Limb (tissue), 2 donors: ENCODE data around the gene DSCAM.
A peak's percentile ranks its signal among the peaks of the same experiment; 100 is the strongest.

ENCODE experiments used
- DNase-seq, 2 donors: peaks; one replicate each; pipeline ENCODE4 v3.0.0-alpha.2; 2016; ENCODE audit errors: extremely low spot score in 2 of 2

Gene DSCAM

DNA sequence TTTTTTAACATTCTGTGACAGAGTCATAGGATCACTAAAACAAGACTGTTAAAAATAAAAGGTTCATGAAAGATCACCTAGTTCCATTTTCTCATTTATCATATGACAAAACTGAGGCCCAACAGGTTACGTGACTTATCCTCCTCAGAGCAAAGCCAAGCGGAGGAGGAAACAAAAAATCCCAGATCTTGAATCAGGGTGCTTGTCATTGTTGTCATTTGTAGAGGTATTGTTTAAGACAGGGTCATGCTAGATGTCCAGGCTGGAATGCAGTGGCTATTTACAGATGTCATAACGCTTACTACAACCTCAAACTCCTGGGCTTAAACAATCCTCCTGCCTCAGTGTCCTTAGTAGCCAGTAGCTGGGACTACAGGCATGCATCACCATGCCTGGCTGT, 293.2 kb downstream of the DSCAM start:
- DNase-seq = no peak

DNA sequence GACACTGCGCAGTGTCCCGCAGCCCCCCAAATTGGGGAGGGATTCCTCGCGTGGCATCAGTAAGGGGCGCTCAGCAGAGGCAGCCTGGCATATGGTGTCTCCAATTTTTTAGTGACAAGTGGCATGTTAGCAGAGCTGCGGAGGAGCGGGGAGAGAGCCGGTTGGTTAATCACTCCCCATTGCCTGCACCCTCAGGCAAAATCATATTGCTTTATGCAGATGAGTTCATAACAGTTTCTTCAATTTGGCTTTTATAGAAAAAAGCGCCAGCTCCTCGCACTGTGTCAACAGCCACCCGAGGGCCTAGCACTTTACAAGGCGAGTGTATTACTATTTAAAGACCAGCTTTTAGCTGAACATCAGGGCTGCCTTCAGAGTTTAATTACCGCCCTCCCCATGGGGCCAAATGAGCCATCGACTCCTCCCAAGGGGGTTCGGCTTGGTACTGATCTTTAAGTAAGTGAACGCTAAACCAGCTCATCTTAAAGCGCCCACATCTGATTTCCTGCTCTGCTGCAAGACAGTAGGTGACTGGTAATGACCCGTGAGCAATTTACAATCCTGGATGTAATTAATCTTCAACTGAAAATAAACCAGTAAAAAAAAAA, 298.9 kb downstream of the DSCAM start:
- peak in 1 of 2 donors; percentile 38 for DNase-seq

DNA sequence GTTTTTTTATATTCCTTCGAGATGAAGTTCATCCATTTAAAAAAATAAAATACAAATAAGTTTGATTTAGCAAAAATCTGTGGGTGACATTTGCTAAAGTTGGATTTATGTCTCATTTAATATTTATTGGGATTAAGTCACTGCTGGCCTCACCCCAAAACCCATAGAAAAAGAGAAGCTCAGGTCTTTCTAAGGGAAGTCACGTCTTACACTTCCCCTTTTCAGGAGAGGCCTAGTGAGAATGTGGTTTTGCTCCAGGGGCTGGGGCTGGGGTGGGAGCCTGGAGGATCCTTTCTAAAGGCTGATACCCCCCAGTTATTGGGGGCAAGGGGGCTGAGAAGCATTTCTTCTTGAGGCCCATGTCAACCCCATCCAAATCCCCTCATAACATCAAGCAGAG, 300.3 kb downstream of the DSCAM start:
- no peak for DNase-seq

DNA sequence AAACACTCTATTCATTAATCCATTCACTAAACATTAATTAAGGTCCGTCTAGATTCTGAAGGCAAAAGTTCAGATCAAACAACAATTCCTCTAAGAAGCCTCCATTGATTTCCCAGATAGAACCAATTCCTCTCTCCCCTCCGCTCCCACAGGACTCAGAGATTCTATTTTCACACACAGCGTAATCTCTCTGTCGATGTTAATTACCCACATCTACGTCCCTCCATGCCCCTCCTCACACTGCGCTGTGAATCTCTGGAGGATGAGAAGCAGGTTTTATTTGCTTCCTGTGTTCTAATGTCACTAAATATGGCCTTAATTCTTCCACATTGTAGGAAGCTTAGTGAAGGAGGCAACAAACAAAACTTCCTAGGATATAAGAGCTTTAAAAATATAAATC, 306.7 kb downstream of the DSCAM start:
- DNase-seq = no peak

DNA sequence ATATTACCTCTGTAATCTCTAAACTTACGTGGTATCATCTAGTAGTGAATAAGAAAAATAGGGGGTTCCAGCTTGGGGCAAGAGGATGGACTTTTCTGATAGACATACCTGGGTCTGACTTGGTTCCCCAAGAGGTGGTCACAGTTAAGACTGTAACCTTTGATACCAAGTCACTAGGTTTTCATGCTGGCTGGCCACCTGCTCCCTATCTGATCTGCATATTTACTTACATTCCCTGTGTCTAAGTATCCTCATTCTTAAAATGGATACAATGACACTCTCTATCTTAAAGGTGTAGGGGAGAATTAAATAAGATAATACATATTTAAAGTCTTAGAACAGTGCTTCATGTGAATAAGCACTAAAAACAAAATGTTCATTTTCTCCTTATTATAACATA, 312.1 kb downstream of the DSCAM start:
- no peak for DNase-seq

DNA sequence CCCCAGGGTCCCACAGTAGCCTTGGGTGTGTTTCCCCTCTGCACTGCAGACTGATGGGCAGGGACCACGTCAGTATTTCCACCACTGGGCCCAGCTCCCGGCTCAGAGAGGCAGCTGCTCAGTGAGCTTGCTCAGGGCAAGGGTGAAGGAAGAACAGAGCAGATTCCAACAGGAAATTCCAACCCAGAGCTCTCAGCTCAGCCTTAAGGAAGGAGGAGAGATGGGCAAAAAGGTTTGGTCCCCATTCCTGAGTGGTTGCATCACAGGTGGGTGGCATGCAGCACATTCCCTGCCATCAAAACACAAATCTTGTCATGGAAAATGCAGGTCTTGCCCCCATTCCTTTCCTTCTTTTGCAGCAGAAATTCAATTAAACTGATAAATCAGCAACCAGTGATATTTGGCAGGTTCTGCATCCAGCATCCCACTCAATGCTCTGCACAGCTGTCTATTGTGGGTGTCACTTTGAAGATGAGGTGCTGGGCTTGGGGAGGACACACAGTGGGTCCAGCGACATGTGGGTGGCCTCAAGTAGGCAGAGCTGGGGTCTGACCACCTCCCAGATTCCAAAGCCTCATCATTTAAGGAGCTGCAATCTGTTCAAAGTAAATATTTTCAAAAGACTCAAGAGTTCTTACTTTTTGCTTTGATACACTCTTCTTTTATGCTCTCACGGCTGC, 315.4 kb downstream of the DSCAM start:
- DNase-seq = no peak

DNA sequence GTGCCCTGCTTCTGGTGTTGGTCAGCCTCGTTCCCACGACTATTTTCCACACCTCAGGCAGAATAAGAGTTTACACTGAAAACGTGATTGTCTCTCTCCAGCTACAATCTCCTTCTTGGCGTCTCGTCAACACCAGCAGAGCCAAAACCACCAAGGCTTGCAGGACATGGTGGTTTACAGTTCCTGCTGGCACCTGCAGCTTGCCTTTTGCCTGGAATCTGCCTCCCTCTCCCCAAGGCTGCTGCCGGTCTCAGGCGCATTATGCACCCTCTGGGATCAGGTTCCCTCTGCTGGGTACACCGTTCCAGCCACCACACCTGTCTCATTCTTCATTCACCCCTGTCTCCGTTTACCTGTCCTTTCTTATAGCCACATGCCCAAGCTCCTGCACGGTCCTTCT, 315.9 kb downstream of the DSCAM start:
- DNase-seq = no peak

DNA sequence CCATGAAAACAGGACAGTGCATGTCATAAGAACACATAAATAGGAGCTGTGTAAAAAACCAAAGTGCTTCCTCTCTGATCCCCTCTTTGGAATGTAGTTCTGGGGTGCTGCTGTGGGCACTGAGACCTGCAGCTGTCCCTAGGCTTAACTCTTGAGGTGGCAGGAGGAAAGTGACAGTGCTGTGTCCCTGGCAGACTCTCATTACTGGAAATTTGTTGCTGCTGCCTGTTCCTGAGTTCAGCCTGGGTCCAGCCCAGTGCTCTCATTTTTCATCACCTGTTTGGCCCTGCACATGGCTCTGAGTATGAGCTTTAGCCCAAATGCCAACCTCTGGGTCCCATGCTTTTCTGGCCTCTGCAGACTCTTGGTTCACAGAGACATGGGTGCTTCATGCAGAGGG, 329.3 kb downstream of the DSCAM start:
- no peak for DNase-seq

DNA sequence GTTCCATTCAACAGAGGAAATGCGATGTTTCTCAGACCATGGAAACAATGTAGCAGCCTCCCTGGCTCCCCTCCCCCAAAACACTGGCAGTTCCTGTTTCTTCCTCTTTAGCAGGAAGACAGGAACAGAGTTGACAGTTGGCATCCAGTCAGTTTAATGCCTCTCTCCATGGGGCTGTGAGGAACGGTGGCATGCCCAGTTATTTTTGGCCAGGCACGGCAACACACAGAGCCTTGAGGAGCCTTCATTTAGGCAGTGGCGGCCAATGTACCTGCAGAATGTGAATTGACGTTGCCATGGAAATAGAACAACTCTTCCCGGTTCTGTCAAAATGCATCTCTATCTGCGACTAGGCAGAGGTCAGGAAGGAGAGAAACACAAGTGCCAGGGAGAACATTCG, 330.6 kb downstream of the DSCAM start:
- DNase-seq = no peak

DNA sequence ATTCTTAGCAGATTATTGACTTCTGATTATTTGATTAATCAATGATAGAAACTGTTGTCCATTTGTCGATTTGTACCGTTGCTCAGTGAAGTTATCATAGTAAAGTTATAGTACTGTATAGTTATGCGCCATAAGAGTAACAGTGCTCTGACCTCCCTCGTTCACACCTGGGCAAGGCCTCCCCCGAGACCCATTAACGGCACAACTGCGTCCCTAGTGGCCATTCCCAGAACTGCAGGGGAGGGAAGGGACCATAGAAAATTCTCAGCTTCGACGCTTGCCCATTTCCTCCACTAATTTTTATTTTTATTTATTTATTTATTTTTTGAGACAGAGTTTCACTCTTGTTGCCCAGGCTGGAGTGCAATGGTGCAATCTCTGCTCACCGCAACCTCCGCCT, 334.4 kb downstream of the DSCAM start:
- no peak for DNase-seq

DNA sequence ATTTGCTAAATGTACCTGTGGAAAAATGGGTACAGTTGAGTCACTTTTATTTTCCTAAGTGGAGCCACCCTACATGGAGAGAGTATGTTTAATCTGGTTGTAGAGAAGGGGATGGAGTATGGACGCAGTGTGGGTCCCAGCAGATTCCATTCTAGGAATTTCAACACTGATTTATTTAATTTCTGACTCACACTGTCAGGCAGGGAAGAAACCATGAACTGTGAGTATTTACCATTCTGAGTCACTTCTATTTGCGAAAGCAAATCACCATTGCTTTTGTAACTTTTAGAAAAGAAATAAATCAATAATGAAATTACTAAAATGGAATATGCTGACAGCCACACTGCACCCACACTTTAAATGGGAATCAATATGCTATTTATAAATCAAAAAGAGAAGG, 339.0 kb downstream of the DSCAM start:
- DNase-seq = no peak

DNA sequence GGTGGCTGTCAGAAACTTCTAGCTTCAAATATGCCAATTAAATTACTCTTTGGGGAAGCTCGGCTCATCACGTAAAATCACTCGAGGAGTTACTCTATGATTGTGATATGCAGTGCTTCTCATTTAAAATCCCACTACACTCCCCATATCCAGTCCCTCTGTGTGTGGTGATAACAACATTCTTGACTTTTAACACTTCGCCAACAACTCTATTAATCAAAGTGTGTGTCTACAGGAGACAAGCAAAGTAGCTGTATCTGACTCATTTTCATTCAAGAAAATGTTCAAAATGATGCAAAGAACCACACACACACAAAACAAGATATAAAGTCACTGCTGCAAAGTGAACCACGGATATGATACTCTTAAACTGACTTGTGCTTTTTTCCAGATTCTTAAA, 341.3 kb downstream of the DSCAM start:
- no peak for DNase-seq

DNA sequence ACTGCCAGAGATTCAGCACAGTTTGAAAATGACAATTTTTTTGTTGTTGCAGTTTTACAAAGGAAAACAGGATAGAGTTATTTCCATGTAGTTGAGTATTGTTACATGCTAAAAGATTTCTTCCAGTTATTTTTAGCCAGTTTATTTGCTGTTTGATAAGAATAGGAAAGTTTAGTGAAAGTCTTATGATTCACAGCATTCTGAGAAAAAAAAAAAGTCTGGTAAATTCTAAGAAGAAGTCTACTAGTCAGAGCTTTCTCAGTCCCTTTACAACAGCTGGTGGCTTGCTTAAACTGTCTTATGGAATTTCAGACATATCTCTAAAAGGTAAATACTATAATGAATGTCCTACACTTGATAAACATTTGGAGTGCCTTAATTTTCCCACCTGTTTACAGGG, 341.7 kb downstream of the DSCAM start:
- DNase-seq = no peak

DNA sequence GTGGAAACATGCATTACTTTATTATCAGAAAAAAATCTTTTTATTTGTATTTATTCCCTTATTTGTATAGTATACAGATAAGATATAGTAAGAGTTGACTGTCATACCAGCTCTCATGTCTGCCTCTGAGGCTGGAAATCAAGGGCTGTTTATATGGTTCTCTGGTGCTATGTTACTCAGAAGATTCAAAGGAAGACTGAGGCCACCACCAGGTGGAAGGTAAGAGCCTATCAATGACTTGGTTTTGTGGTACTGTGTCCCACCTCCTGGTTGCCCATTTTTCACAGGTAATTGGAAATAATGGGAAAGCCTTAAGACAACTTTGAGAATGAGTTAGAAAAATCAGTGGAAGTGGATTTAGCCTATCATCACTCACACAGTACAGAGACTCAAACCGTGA, 342.1 kb downstream of the DSCAM start:
- DNase-seq = no peak

DNA sequence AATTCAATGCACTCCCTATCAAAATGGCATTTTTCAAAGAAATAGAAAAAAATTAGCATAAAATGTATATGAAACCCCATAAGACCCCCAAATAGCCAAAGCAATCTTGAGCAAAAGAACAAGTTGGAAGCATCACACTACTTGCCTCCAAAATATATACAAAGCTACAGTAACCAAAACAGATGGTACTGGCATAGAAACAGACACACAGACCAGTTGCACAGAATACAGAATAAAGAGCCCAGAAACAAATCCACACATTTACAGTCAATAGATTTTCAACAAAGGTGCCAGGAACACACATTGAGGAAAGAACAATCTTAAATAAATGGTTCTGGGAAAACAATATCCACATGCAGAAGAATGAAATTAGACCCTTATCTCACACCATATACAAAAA, 350.8 kb downstream of the DSCAM start:
- no peak for DNase-seq

DNA sequence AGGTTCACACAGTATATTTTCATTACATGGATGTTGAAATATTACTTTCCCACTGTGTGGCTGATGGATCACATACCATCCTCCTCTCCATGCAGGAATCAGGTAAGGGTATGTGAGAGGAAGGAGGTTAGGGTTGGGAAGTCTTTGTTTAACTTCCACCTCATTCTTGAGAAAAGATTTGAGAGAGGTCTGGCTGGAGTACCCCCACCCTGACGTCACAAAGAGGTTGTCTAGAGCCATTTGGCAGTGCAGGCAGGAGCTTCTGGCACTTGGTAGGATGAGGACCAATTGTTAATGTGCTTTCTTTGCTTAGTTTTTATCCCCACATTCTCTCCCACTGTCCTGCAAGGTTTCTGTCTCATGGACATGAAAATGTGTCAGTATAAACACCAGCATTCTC, 356.6 kb downstream of the DSCAM start:
- DNase-seq = no peak

DNA sequence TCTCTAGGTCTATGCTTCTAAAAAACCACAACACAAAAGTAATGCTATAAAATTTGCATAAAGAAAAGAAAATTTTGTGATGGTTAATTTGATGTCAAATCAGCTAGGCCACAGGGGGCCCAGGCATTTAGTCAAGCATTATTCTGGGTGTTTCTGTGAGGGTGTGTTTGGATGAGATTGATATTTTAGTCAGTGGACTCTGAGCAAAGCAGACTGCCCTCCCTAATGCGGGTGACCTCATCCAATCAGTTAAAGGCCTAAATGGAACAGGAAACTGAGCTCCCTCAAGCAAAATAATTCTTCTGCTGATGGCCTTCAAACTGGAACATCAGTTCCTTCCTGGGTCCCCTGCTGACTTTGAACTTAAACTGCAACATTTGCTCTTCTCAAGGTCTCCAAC, 358.0 kb downstream of the DSCAM start:
- DNase-seq = no peak

DNA sequence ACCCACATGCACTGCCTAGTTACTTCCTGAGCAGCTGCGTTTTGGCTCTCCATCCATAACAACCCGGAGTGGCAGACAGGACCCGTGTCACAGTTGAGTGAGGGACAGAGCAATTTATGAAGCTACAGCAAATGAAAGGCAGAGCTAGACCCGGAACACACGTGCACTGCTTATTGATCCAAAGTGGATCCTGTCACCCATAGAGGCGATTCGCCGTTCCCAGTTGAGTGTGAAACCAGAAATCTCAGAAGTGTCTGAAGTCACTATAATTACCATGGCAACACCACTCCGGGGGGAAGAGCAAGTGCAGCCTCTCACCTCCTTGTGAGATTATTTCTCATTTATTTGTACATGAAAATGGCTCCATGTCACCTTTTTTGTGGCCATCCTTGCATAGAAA, 365.2 kb downstream of the DSCAM start:
- DNase-seq = no peak

DNA sequence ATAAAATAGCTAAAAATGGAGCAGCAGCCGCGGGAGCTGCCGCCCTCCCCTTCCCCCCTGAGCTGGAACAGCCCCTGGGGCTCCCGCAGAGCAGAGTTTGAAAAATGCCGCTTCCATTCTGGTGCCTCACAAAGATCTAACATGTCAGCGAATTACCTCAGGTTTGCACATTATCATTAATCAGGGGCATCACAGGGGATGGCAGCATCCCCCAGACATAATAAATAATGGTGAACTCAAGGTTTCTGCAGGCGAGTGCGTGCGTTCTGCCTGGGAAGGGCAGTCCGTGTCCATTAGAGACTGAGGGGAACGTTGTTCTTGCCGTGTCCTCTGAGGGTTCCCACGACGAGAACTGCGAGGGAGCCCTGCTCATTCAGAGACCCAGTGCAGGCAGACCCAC, 372.4 kb downstream of the DSCAM start:
- DNase-seq = no peak

DNA sequence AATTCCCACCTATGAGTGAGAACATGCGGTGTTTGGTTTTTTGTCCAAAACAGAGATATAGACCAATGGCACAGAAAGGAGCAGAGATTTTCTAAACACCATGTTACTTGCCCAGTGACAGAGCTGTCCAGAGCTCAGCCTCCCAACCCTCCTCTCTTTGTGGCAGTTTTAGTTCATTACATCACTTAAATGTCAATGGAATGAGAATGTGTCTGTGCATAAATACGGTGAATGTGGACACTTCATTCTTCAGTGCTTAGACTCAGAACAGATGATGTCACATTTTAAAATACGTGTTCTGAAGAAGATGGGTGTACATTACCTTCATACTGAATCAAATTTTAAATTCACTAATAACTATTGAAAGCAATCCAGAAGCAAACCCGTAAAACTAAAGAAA, 374.9 kb downstream of the DSCAM start:
- no peak for DNase-seq

DNA sequence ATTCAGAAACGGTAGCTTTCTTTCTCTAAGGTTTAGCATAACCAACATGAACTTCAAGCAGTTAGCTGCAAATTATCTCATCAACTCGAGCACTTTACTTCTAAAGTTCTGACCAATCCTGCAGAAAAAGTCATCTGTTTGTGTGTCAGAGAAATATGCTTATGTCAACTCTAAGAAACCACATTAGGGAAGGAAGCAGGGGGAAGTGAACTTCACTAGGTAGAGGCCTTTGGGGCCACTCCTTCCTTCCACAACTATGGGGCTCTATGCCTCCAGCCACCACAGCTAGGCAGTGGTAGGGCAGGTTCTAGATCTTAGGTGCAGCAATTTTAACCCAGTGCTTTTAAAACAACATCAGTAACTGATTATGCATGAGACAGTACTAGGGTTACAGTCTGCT, 375.9 kb downstream of the DSCAM start:
- DNase-seq = no peak

DNA sequence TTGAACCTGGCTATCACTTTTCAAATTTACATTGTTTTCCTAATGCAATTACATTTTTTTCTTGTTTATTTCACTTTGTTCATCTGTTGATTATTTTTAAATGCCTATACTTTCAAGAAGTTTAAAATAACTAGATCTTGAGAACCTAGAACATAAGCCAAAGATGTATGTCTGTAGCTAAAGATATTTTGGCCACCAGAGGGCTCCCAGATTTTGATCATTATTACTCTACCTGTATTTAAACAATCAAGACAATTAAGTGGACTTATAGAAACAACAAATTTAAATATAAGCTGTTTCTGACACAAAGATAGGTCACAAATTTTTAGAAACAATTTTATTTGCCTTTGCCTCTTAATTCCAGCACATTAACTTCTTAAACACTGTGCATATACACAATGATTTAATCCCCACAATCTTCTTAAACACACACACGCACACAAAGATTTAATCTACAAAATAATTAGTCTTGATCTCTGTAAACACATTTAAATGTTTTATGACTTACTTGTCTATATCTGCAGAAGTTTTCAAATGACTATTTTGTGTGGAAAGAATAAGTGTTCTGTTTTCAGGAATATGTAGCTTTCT, 380.0 kb downstream of the DSCAM start:
- DNase-seq = peak in 1 of 2 donors; percentile 40

DNA sequence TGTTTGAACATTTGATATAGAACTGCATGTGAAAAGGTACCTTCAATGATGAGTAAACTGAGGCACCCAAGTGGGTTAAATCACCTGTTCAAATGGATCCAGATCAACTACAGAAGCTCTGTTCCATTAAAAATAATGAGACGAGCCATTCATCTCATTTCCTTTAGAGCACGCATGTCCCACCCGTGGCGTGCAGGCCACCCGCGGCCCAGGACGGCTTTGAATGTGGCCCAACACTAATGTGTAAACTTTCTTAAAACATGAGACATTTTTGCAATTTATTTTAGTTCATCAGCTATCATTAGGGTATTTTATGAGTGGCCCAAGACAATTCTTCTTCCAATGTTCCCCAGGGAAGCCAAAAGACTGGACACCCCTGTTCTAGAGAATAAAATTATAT, 381.6 kb downstream of the DSCAM start:
- DNase-seq = no peak
